HG02678 (cell line): ENCODE measurements around the gene CCDC112.

Experiments used
- ATAC-seq: cut with Tn5 transposase; IDR thresholded peaks from one replicate; pipeline ENCODE4 v1.9.1; 2021; ENCODE audit warnings: mild to moderate bottlenecking, moderate library complexity; ENCODE audit not compliant: unreplicated experiment

Gene CCDC112

GRCh38 chr5:115317736-115318135, 21.3 kb upstream of the CCDC112 start:
- no peak for ATAC-seq

GRCh38 chr5:115317320-115317719, 20.9 kb upstream of the CCDC112 start:
- no peak for ATAC-seq

GRCh38 chr5:115313632-115314031, 17.2 kb upstream of the CCDC112 start:
- ATAC-seq, result no peak

- ATAC-seq, result no peak
Measured at GRCh38 chr5:115313052-115313451, 16.6 kb upstream of the CCDC112 start.

- ATAC-seq, result peak; percentile 41
Measured at GRCh38 chr5:115309751-115310370, 13.4 kb upstream of the CCDC112 start.

- no peak for ATAC-seq
Measured at GRCh38 chr5:115308815-115309214, 12.4 kb upstream of the CCDC112 start.

- ATAC-seq, result no peak
Measured at GRCh38 chr5:115306011-115306536, 9.6 kb upstream of the CCDC112 start.

GRCh38 chr5:115304496-115304895, 8.0 kb upstream of the CCDC112 start:
- no peak for ATAC-seq

GRCh38 chr5:115298811-115299210, 2.4 kb upstream of the CCDC112 start:
- ATAC-seq, result no peak

- ATAC-seq, result no peak
Measured at GRCh38 chr5:115297031-115297430, 577 bp upstream of the CCDC112 start.

GRCh38 chr5:115295777-115296123, 704 bp downstream of the CCDC112 start:
- ATAC-seq, result peak; percentile 20

- ATAC-seq, result no peak
Measured at GRCh38 chr5:115291397-115291796, 5.1 kb downstream of the CCDC112 start.

- no peak for ATAC-seq
Measured at GRCh38 chr5:115289104-115289503, 7.3 kb downstream of the CCDC112 start.

- ATAC-seq, result no peak
Measured at GRCh38 chr5:115284021-115284420, 12.4 kb downstream of the CCDC112 start.

GRCh38 chr5:115282131-115282530, 14.3 kb downstream of the CCDC112 start:
- ATAC-seq, result no peak

GRCh38 chr5:115274584-115274983, 21.9 kb downstream of the CCDC112 start:
- ATAC-seq, result no peak

- no peak for ATAC-seq
Measured at GRCh38 chr5:115272297-115272958, 24.0 kb downstream of the CCDC112 start.

- no peak for ATAC-seq
Measured at GRCh38 chr5:115271295-115272050, 25.0 kb downstream of the CCDC112 start.

GRCh38 chr5:115267617-115268016, 28.8 kb downstream of the CCDC112 start:
- no peak for ATAC-seq

- no peak for ATAC-seq
Measured at GRCh38 chr5:115265220-115265619, 31.2 kb downstream of the CCDC112 start.

GRCh38 chr5:115264786-115265185, 31.7 kb downstream of the CCDC112 start:
- ATAC-seq, result no peak

- ATAC-seq, result no peak
Measured at GRCh38 chr5:115263078-115263380, 33.4 kb downstream of the CCDC112 start.
